ENCODE results near the gene BHLHE40. TPM values are rescaled to one million over a fixed set of nuclear protein-coding genes. Genes with fewer than 3 reads are reported as not detected.

BHLHE40 gene
- total and polyA plus RNA-seq, 2 of the 8 experiments (the other 6 are each of a cell fraction or from before 2014, with no cell fraction given), result 1.5 to 2.2 TPM

- TF ChIP-seq CHD7 (IDR thresholded peaks at IDR 0.05; ENCODE audit: insufficient replicate concordance, low read length) (no peak), TAF1 (IDR thresholded peaks at IDR 0.05; ENCODE audit: low read depth, low read length) (0 out of 2 replicates have a peak, but pooled peaks have one; percentile 21), KDM4A (IDR thresholded peaks at IDR 0.05; ENCODE audit: low read depth, low read length, severe bottlenecking) (no peak), KDM5A (IDR thresholded peaks at IDR 0.05; ENCODE audit: low read length) (no peak), POLR2AphosphoS5 (IDR thresholded peaks at IDR 0.05; ENCODE audit: low read depth, low read length) (0 out of 2 replicates have a peak, but pooled peaks have one; percentile 3), POLR2A (IDR thresholded peaks at IDR 0.05; ENCODE audit: control extremely low read depth in 1 of 2, low read depth in 2 of 2, low read length in 2 of 2) (peak in 1 of 2 experiments; percentile 9; a peak in 1 of 3 replicates), MAX (IDR thresholded peaks at IDR 0.05) (peak; percentile 64; the same call in 1 of the 2 replicates), CBX8 (IDR thresholded peaks at IDR 0.05; ENCODE audit: borderline replicate concordance, low read depth, low read length) (no peak)
These were observed 240 bp upstream of the BHLHE40 start (continued) for GRCh38 chr3:4978966-4979427.
